Fibroblast of the conjunctiva (primary cell): ENCODE measurements around the gene CACYBP.
"Not testable (repeated sequence)": the region's sequence is repeated elsewhere in the genome, so short reads cannot be mapped to it uniquely, and the experiment has no call there.

Experiments used
- DNase-seq: peaks from one replicate; pipeline ENCODE4 v3.0.0-alpha.2; 2010; ENCODE audit warnings: low read depth

CACYBP gene

GRCh38 chr1:175013445-175013844, 13.7 kb downstream of the CACYBP start:
- no peak for DNase-seq

GRCh38 chr1:175015243-175015642, 15.5 kb downstream of the CACYBP start:
- DNase-seq = no peak

GRCh38 chr1:175019524-175019923, 19.8 kb downstream of the CACYBP start:
- no peak for DNase-seq

- DNase-seq = peak; percentile 96
Observed at GRCh38 chr1:175023043-175023921, 23.5 kb downstream of the CACYBP start, which contains the start of gene MRPS14. MRPS14 (minus strand) TSS chr1:175023425; CDS start chr1:175023408, 17 bp downstream.

- not testable (repeated sequence) for DNase-seq
Observed at GRCh38 chr1:175023922-175024242, 24.1 kb downstream of the CACYBP start.

GRCh38 chr1:175024773-175025172, 25.0 kb downstream of the CACYBP start:
- no peak for DNase-seq

- DNase-seq = no peak
Observed at GRCh38 chr1:175033953-175034352, 34.2 kb downstream of the CACYBP start.

- no peak for DNase-seq
Observed at GRCh38 chr1:175034775-175035174, 35.0 kb downstream of the CACYBP start.

GRCh38 chr1:175035865-175036264, 36.1 kb downstream of the CACYBP start:
- no peak for DNase-seq

GRCh38 chr1:175036476-175036875, 36.7 kb downstream of the CACYBP start:
- no peak for DNase-seq

GRCh38 chr1:175037416-175037815, 37.7 kb downstream of the CACYBP start:
- DNase-seq = no peak

GRCh38 chr1:175040324-175040879, 40.7 kb downstream of the CACYBP start:
- DNase-seq = no peak

GRCh38 chr1:175042650-175043049, 42.9 kb downstream of the CACYBP start:
- no peak for DNase-seq

GRCh38 chr1:175043824-175044223, 44.1 kb downstream of the CACYBP start:
- no peak for DNase-seq

GRCh38 chr1:175044591-175044990, 44.8 kb downstream of the CACYBP start:
- not testable (repeated sequence) for DNase-seq

GRCh38 chr1:175045097-175045496, 45.4 kb downstream of the CACYBP start:
- no peak for DNase-seq

- no peak for DNase-seq
Observed at GRCh38 chr1:175045519-175045918, 45.8 kb downstream of the CACYBP start.

- no peak for DNase-seq
Observed at GRCh38 chr1:175050992-175051391, 51.2 kb downstream of the CACYBP start.

- DNase-seq = no peak
Observed at GRCh38 chr1:175054736-175055135, 55.0 kb downstream of the CACYBP start.
